Fibroblast of mammary gland (primary cell): ENCODE measurements around the gene CHD6.
A peak's percentile ranks its signal among the peaks of the same experiment; 100 is the strongest.

Experiments used
- DNase-seq: peaks from one replicate; pipeline ENCODE4 v3.0.0-alpha.2; 2010; ENCODE audit warnings: low read depth
- H3K4me3 ChIP-seq: 2 replicates; pipeline ENCODE4 v1.5.1; 2011; ENCODE audit warnings: low read depth, mild to moderate bottlenecking, low read length, moderate library complexity; ENCODE audit not compliant: control insufficient read depth
- TF ChIP-seq, protein P1 (sequence below): conservative IDR thresholded peaks from 2 replicates; pipeline ENCODE4 v1.5.1; 2011; ENCODE audit warnings: low read depth, low read length, inconsistent platforms; ENCODE audit not compliant: control insufficient read depth, insufficient read depth

The CHD6 gene

DNA sequence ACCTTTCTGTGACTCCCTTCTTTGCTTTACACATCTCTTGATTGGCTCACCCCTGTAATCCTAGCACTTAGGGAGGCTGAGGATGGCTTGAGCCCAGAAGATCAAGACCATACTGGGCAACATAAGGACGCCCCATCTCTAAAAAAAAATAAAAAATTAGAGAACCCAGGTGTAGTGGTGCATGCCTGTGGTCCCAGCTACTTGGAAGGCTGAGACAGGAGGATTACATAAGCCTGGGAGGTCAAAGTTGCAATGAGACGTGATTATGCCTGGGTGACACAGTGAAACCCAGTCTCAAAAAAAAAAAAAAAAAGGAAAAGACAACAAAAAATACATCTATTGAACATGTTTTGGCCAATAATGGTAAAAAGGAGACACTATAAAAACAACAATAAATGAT lies 37.8 kb downstream of the CHD6 start:
- H3K4me3 ChIP-seq, result no peak overlapping the region
- no peak for DNase-seq
- TF ChIP-seq, protein P1, sequence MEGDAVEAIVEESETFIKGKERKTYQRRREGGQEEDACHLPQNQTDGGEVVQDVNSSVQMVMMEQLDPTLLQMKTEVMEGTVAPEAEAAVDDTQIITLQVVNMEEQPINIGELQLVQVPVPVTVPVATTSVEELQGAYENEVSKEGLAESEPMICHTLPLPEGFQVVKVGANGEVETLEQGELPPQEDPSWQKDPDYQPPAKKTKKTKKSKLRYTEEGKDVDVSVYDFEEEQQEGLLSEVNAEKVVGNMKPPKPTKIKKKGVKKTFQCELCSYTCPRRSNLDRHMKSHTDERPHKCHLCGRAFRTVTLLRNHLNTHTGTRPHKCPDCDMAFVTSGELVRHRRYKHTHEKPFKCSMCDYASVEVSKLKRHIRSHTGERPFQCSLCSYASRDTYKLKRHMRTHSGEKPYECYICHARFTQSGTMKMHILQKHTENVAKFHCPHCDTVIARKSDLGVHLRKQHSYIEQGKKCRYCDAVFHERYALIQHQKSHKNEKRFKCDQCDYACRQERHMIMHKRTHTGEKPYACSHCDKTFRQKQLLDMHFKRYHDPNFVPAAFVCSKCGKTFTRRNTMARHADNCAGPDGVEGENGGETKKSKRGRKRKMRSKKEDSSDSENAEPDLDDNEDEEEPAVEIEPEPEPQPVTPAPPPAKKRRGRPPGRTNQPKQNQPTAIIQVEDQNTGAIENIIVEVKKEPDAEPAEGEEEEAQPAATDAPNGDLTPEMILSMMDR, result no peak

DNA sequence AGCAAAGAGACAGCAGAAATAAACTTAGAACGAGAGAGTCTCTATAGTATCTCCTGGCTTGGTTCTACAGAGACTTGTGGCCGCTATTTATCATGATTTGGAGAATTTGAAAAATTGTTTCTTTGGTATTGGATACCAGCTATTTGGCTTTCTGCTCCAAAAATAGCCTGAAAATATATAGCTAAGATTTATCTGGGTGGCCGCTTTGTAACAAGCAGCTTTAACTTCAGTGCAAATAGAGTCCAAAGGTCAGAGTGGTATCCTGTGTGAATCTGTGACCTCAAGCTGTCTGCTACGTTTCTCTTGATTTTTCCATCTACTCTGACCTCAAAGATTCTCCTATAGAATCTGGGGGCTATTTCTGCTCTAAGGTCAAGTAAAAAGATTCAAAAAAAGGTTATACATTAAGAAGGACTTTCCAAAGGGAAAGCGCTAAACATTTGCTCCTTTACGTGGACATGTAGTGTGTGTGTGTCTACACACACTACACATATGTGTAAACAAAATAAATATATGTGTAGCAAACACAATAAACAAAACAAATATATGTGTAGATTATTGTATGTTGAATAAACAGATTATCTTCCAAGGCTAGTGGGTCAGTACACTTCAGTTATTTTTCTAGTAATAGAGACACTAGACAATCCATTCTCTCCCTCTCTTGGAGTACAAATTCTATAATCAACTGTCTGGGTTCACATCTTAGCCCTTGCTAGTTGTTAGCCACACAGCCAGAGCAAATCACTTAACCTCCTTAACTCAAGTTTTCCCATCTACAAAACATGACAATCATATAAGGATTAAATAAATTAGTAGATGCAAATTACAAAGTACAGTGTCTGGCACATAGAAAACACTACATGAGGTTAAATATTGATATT lies 40.8 kb downstream of the CHD6 start:
- DNase-seq, result no peak
- no peak overlapping the region for H3K4me3 ChIP-seq
- TF ChIP-seq, protein P1, result no peak

DNA sequence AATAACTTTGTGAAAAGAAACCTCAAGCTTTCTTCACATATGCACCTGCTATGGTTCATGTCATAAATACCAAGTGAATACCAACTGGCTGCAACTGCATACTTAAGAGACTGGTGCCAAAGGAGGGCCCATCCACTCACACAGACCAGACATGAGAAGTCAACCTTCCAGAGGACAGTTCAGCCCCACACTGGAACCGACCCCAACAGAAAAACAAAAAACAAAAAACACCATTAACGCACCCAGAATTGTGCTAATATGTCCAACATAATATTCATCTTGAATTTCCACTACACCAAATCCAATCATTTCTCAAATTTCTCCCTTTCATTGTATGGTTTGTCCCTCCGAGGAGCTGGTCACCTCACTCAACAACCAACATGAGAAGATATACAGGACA lies 42.8 kb downstream of the CHD6 start:
- DNase-seq, result no peak
- TF ChIP-seq, protein P1, result no peak
- no peak overlapping the region for H3K4me3 ChIP-seq

DNA sequence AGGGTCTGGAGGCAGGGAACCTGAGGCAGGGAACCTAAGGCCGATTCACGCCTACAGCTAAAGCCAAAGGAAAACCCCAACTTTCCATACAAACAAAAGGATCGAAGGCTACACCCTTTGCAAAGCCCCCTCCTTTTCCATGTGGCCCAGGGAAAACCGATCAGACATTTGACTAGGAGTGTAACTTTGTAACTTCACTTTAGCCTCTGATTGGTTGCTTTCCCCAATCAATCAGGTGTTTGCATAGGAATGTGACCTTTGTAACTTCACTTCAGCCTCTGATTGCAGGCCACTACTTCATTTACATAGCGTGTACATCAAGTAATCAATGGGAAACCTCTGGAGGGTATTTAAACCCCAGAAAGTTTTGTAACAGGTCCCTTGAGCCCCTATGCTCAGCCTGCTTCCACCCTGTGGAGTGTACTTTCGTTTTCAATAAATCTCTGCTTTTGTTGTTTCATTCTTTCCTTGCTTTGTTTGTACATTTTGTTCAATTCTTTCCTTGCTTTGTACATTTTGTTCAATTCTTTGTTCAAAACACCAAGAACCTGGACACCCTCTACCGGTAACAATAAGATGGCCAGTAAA lies 43.3 kb downstream of the CHD6 start:
- no peak overlapping the region for H3K4me3 ChIP-seq
- no peak for DNase-seq
- TF ChIP-seq, protein P1, result no peak

DNA sequence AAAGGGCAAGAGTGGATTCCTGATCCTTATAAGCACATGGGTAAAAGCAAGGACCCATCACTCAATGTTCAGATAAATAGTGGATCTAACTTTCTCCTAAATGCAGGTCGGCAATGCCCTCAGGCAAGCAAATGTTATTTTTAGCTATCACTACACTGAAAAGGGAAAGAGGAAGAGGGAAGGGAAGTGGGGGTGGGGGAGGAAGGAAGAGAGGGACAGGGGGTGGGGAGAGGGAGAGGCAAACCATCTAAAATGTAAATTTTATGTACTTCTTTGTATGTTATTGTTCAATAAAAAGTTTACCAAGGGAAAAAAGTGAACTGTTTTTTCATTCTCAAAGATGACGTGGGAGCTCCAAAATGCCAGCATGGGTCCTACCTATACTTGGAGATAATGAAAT lies 44.2 kb downstream of the CHD6 start:
- no peak overlapping the region for H3K4me3 ChIP-seq
- TF ChIP-seq, protein P1, result no peak
- DNase-seq, result no peak

DNA sequence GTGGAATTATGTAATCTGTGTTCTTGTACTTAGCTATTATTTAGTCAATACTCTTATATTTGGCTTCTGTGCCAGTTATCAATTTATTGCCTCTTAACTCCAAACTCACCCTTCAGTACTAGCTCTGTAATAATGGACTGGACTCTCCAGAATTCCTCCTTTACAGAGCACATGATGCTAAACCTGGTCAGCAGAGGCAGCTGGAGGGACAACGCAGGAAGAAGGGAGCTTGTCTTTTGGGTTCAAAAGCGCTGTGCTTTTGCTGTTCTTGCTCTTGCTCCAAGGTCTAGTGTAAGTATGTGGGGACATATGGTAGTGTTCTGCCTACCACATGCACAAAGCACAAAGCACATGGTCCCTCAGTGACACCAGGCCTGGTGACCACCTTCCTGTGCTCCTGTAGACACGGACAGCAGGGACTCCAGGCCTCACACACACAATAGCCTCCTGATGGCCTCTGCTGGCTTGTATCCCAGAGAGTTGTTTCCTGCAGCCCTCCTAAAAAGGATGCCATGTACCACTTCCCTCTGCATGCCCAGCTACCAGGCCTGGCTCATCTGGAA lies 46.1 kb downstream of the CHD6 start:
- no peak overlapping the region for H3K4me3 ChIP-seq
- no peak for DNase-seq

More for the DNA sequence above, 46.1 kb downstream of the CHD6 start:
- TF ChIP-seq, protein P1, result peak; percentile 19
